BJ (cell line): Measurements from ENCODE around the gene NOS1AP. TPM values are rescaled to one million over a fixed set of nuclear protein-coding genes. Genes with fewer than 3 reads are reported as not detected.

ENCODE experiments used
- CTCF ChIA-PET: fragments of 350-600 bp; formaldehyde crosslinking; extraction: SDS; loops from one replicate; lab custom pipeline; 2021; ENCODE audit warnings: antibody characterized with exemption, inconsistent platforms; lab: Yijun Ruan, JAX
- POLR2A ChIA-PET: fragments of 300-600 bp; sonication (Branson Sonifier 250); formaldehyde crosslinking; extraction: SDS; loops from one replicate; lab custom pipeline; 2021; ENCODE audit warnings: antibody characterized with exemption; lab: Charles Lee
- DNase-seq: peaks from one replicate; pipeline ENCODE4 v3.0.0-alpha.2; 2011; ENCODE audit warnings: low read depth
- H3K27me3 ChIP-seq: 2 replicates; pipeline ENCODE4 v1.6.0; 2011; ENCODE audit warnings: low read length; ENCODE audit not compliant: control insufficient read depth, insufficient read depth
- H3K36me3 ChIP-seq: 2 replicates; pipeline ENCODE4 v1.5.1; 2011; ENCODE audit warnings: low read length; ENCODE audit not compliant: control insufficient read depth, insufficient read depth
- H3K4me3 ChIP-seq: 2 replicates; pipeline ENCODE4 v1.5.1; 2011; ENCODE audit warnings: low read depth, mild to moderate bottlenecking, control low read depth, low read length
- CTCF ChIP-seq: IDR thresholded peaks from 2 replicates; pipeline ENCODE4 v1.5.1; 2011; ENCODE audit warnings: low read depth, mild to moderate bottlenecking, control low read depth, inconsistent platforms, low read length, moderate library complexity; ENCODE audit not compliant: insufficient read depth
- polyA plus RNA-seq: library from polyadenylated mRNA; depleted of rRNA; stranded (reverse); fragments of >200 nt; gene quantifications from 2 replicates; pipeline ENCODE4 v1.2.3, GENCODE V29; 2011

NOS1AP gene
- polyA plus RNA-seq, 1 experiment, result 0.50 TPM

GRCh38 chr1:162236618-162237017 lies 167.1 kb downstream of the NOS1AP start:
- H3K4me3 ChIP-seq, result no peak overlapping the region
- peaks cover 1% of the 10 kb centered on the region for H3K27me3 ChIP-seq
- no peak for TF ChIP-seq CTCF
- no peak for DNase-seq
- POLR2A ChIA-PET, result no interaction called here
- CTCF ChIA-PET, result interaction anchor here (0.6 to 0.9 kb wide), 3 partner anchors 11 to 155 kb away, joined by 3 to 4 read pairs (median 3); no protein-coding TSS in a partner anchor
- no peaks in the 10 kb centered on the region for H3K36me3 ChIP-seq

- POLR2A ChIA-PET, result no interaction called here
- Histone ChIP-seq H3K36me3 (no peaks in the 10 kb centered on the region), H3K4me3 (no peak overlapping the region), H3K27me3 (peaks cover 6% of the 10 kb centered on the region)
- CTCF ChIA-PET, result interaction anchor here (0.6 to 1.7 kb wide), 2 partner anchors 12 to 161 kb away, joined by 3 to 4 read pairs; no protein-coding TSS in a partner anchor
- TF ChIP-seq CTCF, result no peak
- no peak for DNase-seq
These were observed 171.1 kb downstream of the NOS1AP start for GRCh38 chr1:162240577-162240976.

- CTCF ChIA-PET, result interaction anchor here (0.7 to 0.9 kb wide), 2 partner anchors 33 to 187 kb away, joined by 3 read pairs; no protein-coding TSS in a partner anchor
These were observed 173.3 kb downstream of the NOS1AP start for GRCh38 chr1:162242804-162243203.

GRCh38 chr1:162248854-162249535 lies 179.5 kb downstream of the NOS1AP start:
- Histone ChIP-seq H3K27me3 (0 out of 2 replicates have a peak, but pooled peaks cover 3% of the 10 kb centered on the region), H3K4me3 (no peak overlapping the region), H3K36me3 (no peaks in the 10 kb centered on the region)
- no peak for TF ChIP-seq CTCF
- ChIA-PET CTCF (no interaction called here), POLR2A (no interaction called here)
- no peak for DNase-seq

More at GRCh38 chr1:162242804-162243203, 173.3 kb downstream of the NOS1AP start:
- DNase-seq, result no peak
- POLR2A ChIA-PET, result no interaction called here
- no peaks in the 10 kb centered on the region for H3K36me3 ChIP-seq
- H3K4me3 ChIP-seq, result no peak overlapping the region
- TF ChIP-seq CTCF, result no peak
- H3K27me3 ChIP-seq, result peaks cover 6% of the 10 kb centered on the region

GRCh38 chr1:162250004-162250730 lies 180.7 kb downstream of the NOS1AP start:
- CTCF ChIA-PET, result interaction anchor here (1.1 to 1.2 kb wide), 2 partner anchors 10 to 194 kb away, joined by 3 to 5 read pairs; no protein-coding TSS in a partner anchor
- Histone ChIP-seq H3K27me3 (0 out of 2 replicates have a peak, but pooled peaks cover 2% of the 10 kb centered on the region), H3K36me3 (no peaks in the 10 kb centered on the region), H3K4me3 (no peak overlapping the region)
- no peak for DNase-seq
- TF ChIP-seq CTCF, result no peak
- POLR2A ChIA-PET, result no interaction called here
